IMR-90 (cell line): ENCODE measurements around the gene TP53BP1. TPM values are rescaled to one million over a fixed set of nuclear protein-coding genes. Genes with fewer than 3 reads are reported as not detected.

Experiments used
- ATAC-seq: fragments of 200-7000 bp; cut with Tn5 transposase; 2 replicates; pipeline ENCODE4 v1.9.1; 2020; ENCODE audit warnings: low read depth, mild to moderate bottlenecking, moderate library complexity
- BruUV-seq: library from RNA; stranded (reverse); fragments of 400-500 nt; replicated peaks from 2 replicates; lab custom pipeline; 2021; lab: Mats Ljungman, UMichigan
- CTCF ChIA-PET: fragments of 300-600 bp; formaldehyde crosslinking; extraction: SDS; loops from one replicate; lab custom pipeline; 2021; ENCODE audit warnings: antibody characterized with exemption; lab: Yijun Ruan, JAX
- POLR2A ChIA-PET: fragments of 300-600 bp; sonication (Branson Sonifier 250); formaldehyde crosslinking; loops from one replicate; lab custom pipeline; 2022; ENCODE audit warnings: antibody characterized with exemption; ENCODE audit not compliant: unreplicated experiment; lab: Charles Lee
- DNase-seq: peaks from one replicate; pipeline ENCODE4 v3.0.0; 2013
- H2AFZ ChIP-seq: replicated peaks from 2 replicates; pipeline ENCODE3; 2013; ENCODE audit warnings: low read length, mild to moderate bottlenecking; ENCODE audit not compliant: poor library complexity
- H2AK5ac ChIP-seq: 2 replicates; pipeline ENCODE4 v1.6.1; 2013; ENCODE audit warnings: low read depth, low read length, inconsistent platforms
- H2AK9ac ChIP-seq: replicated peaks from 2 replicates; pipeline ENCODE3; 2013; ENCODE audit warnings: mild to moderate bottlenecking, low read depth, low read length, moderate library complexity; ENCODE audit not compliant: poor library complexity
- H2BK120ac ChIP-seq: 2 replicates; pipeline ENCODE4 v1.6.1; 2013; ENCODE audit warnings: low read depth, low read length, inconsistent platforms
- H2BK15ac ChIP-seq: 3 replicates; pipeline ENCODE4 v1.6.1; 2013; ENCODE audit warnings: low read depth, low read length, inconsistent platforms
- H2BK20ac ChIP-seq: 2 replicates; pipeline ENCODE4 v1.6.1; 2013; ENCODE audit warnings: low read depth, mild to moderate bottlenecking, inconsistent platforms, low read length, moderate library complexity
- H2BK5ac ChIP-seq: 2 replicates; pipeline ENCODE4 v1.6.1; 2013; ENCODE audit warnings: mild to moderate bottlenecking, low read depth, low read length, inconsistent platforms; ENCODE audit not compliant: poor library complexity, severe bottlenecking
- H3K14ac ChIP-seq: replicated peaks from 2 replicates; pipeline ENCODE4 v1.6.1; 2013; ENCODE audit warnings: low read depth, low read length, inconsistent platforms
- H3K18ac ChIP-seq: 2 replicates; pipeline ENCODE4 v1.6.1; 2013; ENCODE audit warnings: low read depth, low read length, control low read depth
- H3K23ac ChIP-seq: 2 replicates; pipeline ENCODE4 v1.6.1; 2013; ENCODE audit warnings: low read depth, low read length, inconsistent platforms
- H3K27ac ChIP-seq: 2 replicates; pipeline ENCODE4 v1.5.1; 2013; ENCODE audit warnings: mild to moderate bottlenecking, control low read depth, low read length; ENCODE audit not compliant: insufficient read depth
- H3K27me3 ChIP-seq: 2 replicates; pipeline ENCODE4 v1.6.1; 2013; ENCODE audit warnings: low read length; ENCODE audit not compliant: control insufficient read depth, insufficient read depth
- H3K36me3 ChIP-seq: 2 replicates; pipeline ENCODE4 v1.6.1; 2013; ENCODE audit warnings: low read length, mixed read lengths; ENCODE audit not compliant: control insufficient read depth, insufficient read depth
- H3K4ac ChIP-seq: 2 replicates; pipeline ENCODE4 v1.6.1; 2013; ENCODE audit warnings: low read depth, low read length, inconsistent platforms
- H3K4me1 ChIP-seq: 2 replicates; pipeline ENCODE4 v1.6.1; 2013; ENCODE audit warnings: low read length, mixed read lengths; ENCODE audit not compliant: control insufficient read depth, insufficient read depth
- H3K4me2 ChIP-seq: 2 replicates; pipeline ENCODE4 v1.6.1; 2013; ENCODE audit warnings: low read depth, mild to moderate bottlenecking, control low read depth, low read length, moderate library complexity
- H3K4me3 ChIP-seq: 2 replicates; pipeline ENCODE4 v1.5.1; 2013; ENCODE audit warnings: low read depth, mild to moderate bottlenecking, control low read depth, low read length, moderate library complexity; ENCODE audit not compliant: insufficient read depth
- H3K56ac ChIP-seq: 2 replicates; pipeline ENCODE4 v1.6.1; 2013; ENCODE audit warnings: low read length, inconsistent platforms; ENCODE audit not compliant: insufficient read depth; ENCODE audit errors: extremely low read depth
- H3K79me1 ChIP-seq, 2 experiments: 2 replicates each; pipeline ENCODE4 v1.6.1; 2013; ENCODE audit warnings: low read length in 2 of 2, inconsistent platforms in 1 of 2, low read depth in 1 of 2
- H3K9ac ChIP-seq: 2 replicates; pipeline ENCODE4 v1.6.1; 2013; ENCODE audit warnings: low read depth, low read length, control low read depth
- H3K9me1 ChIP-seq: 2 replicates; pipeline ENCODE4 v1.6.1; 2013; ENCODE audit warnings: low read length, inconsistent platforms; ENCODE audit not compliant: insufficient read depth
- H3K9me3 ChIP-seq: 2 replicates; pipeline ENCODE4 v1.6.1; 2013; ENCODE audit warnings: low read length; ENCODE audit not compliant: control insufficient read depth, insufficient read depth
- H4K20me1 ChIP-seq: 2 replicates; pipeline ENCODE4 v1.6.1; 2013; ENCODE audit warnings: low read length, inconsistent platforms; ENCODE audit not compliant: insufficient read depth
- H4K5ac ChIP-seq: 2 replicates; pipeline ENCODE4 v1.6.1; 2013; ENCODE audit warnings: mild to moderate bottlenecking, low read depth, low read length, control low read depth
- H4K8ac ChIP-seq, 2 experiments: 2 replicates each; pipeline ENCODE4 v1.6.1; 2013; ENCODE audit warnings: low read depth in 2 of 2, low read length in 2 of 2, control low read depth in 1 of 2, inconsistent platforms in 1 of 2
- H4K91ac ChIP-seq: 2 replicates; pipeline ENCODE4 v1.6.1; 2013; ENCODE audit warnings: low read depth, low read length, inconsistent platforms; ENCODE audit not compliant: insufficient read depth
- BHLHE40 ChIP-seq: fragments of 150-350 bp; IDR thresholded peaks from 2 replicates; pipeline ENCODE4 v1.6.1; 2016; ENCODE audit warnings: mild to moderate bottlenecking, low read depth, low read length
- CEBPB ChIP-seq: IDR thresholded peaks from 2 replicates; pipeline ENCODE4 v1.6.1; 2012; ENCODE audit warnings: low read depth, low read length, improper control_type of control experiment
- NFE2L2 ChIP-seq: fragments of 150-350 bp; IDR thresholded peaks from 2 replicates; pipeline ENCODE4 v1.6.1; 2016; ENCODE audit warnings: low read depth, mild to moderate bottlenecking, low read length
- WGBS, 2 experiments: methylation state at CpG; one replicate each; pipeline versions ENCODE4 v1.1.5 to v1.1.7; 2013; ENCODE audit warnings: missing lambda C conversion rate in 2 of 2; ENCODE audit not compliant: insufficient read length in 1 of 2; ENCODE audit errors: extremely low coverage in 2 of 2; 5-methylcytosine and 5-hydroxymethylcytosine counted together
- dilution Hi-C: fragments of 300-500 bp; cut with HindIII; formaldehyde crosslinking; loops from one replicate; pipeline ENCODE4 v1.14.3; 2018; ENCODE audit warnings: low sequenced_read_pairs; ENCODE audit not compliant: unreplicated experiment
- in situ Hi-C: fragments of 300-500 bp; cut with MboI; formaldehyde crosslinking; loops from 3 replicates; pipeline ENCODE4 v1.14.3; 2019; ENCODE audit warnings: low sequenced_read_pairs, inconsistent platforms, mixed read lengths
- intact Hi-C: fragments of 100-400 bp; cut with micrococcal nuclease; formaldehyde crosslinking; loops from 2 replicates; pipeline ENCODE4 v1.10.0; 2022
- polyA plus RNA-seq, 3 experiments: library from polyadenylated mRNA; depleted of rRNA; stranded (reverse); fragments of >200 nt; gene quantifications; 2 replicates each; pipeline ENCODE4 v1.2.3, GENCODE V29; 2012; ENCODE audit warnings: low replicate concordance in 1 of 3
- total RNA-seq: library from RNA; depleted of rRNA; stranded (reverse); fragments of >200 nt; gene quantifications from 2 replicates; pipeline ENCODE4 v1.2.3, GENCODE V29; 2012

Gene TP53BP1
- total and polyA plus RNA-seq, 2 of the 4 experiments (the other 2 are of a cell fraction) = 36.3 to 64.5 TPM

DNA sequence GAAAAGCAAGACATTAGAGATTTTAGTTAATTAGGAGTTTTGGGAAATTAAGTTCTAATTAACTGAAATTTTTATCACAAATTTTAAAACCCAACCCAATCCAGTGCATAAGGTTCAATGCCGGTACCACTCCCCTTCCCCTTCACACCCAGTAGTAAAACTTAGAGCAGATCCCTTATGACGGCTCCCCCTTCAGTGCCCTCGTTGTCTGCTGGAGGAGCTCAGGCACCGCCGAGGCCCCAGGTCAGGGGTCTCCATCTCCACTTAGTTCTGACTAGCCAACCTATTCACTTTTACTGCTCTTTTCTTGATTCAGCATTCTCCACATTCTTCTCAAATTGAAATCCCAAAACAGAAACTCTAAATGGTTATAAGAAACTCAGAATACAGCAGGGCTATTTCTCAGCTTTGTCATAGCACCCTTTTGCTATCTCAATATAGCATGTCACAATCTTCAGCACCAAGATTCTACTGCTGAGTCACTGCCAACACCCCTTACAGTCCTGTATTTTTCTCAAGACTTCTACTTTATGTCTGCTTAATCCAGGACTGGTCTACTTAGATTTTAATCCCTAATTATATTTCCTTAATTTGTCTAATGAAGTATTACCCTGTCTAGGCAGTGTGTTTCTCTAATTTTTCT lies 82.3 kb downstream of the TP53BP1 start:
- DNase-seq (peak; percentile 47), ATAC-seq (peak; percentile 68)
- no peaks in the 10 kb centered on the region for H3K27me3 ChIP-seq
- H2AK9ac ChIP-seq = no peak overlapping the region
- no peak overlapping the region for H3K56ac ChIP-seq
- in situ Hi-C loops (no loop called here), dilution Hi-C loops (no loop called here), intact Hi-C loops (loop anchor here (5.0 kb wide), 1 partner anchor 52 kb away; no protein-coding TSS in a partner anchor)
- no TSS peak for BruUV-seq
- peaks cover 3 to 10% of the 10 kb centered on the region in 2 experiments; a peak in 3 of 4 replicates for H3K79me1 ChIP-seq
- no peak overlapping the region for H2BK120ac ChIP-seq
- no peak overlapping the region for H4K8ac ChIP-seq
- H2BK5ac ChIP-seq = no peak overlapping the region
- H4K20me1 ChIP-seq = no peaks in the 10 kb centered on the region; the same call in 1 of the 2 replicates
- TF ChIP-seq NFE2L2 (peak; percentile 66), CEBPB (peak; percentile 65), BHLHE40 (no peak)
- ChIA-PET CTCF (no interaction called here), POLR2A (no interaction called here)
- no peak overlapping the region for H3K18ac ChIP-seq
- no peak overlapping the region for H3K4me3 ChIP-seq
- no peak overlapping the region for H3K4me2 ChIP-seq
- no peak overlapping the region for H2BK20ac ChIP-seq
- H3K4me1 ChIP-seq = no peaks in the 10 kb centered on the region
- peaks cover 53% of the 10 kb centered on the region for H3K36me3 ChIP-seq
- H3K4ac ChIP-seq = no peak overlapping the region
- no peak overlapping the region for H3K9ac ChIP-seq
- H3K14ac ChIP-seq = no peak overlapping the region
- H3K9me1 ChIP-seq = peaks cover 5% of the 10 kb centered on the region
- H3K9me3 ChIP-seq = no peaks in the 10 kb centered on the region
- no peak overlapping the region for H2AFZ ChIP-seq
- no peak overlapping the region for H3K23ac ChIP-seq
- no peak overlapping the region for H4K5ac ChIP-seq
- 94% methylated on average over 3 of the region's 5 CpGs; no CpG with 5 or more reads in 1 of the 2 experiments for WGBS, 2 experiments
- H2AK5ac ChIP-seq = no peak overlapping the region
- no peak overlapping the region for H4K91ac ChIP-seq
- H2BK15ac ChIP-seq = no peak overlapping the region
- no peak overlapping the region for H3K27ac ChIP-seq
